Epidermal melanocyte (primary cell): ENCODE data around the gene RUSF1.

Experiments
- DNase-seq: peaks from one replicate; pipeline ENCODE4 v3.0.0; 2011; ENCODE audit warnings: low spot score; ENCODE audit not compliant: insufficient read length

RUSF1 gene

GRCh38 chr16:31471241-31471874 lies 36.8 kb downstream of the RUSF1 start:
- peak; percentile 26 for DNase-seq

DNA sequence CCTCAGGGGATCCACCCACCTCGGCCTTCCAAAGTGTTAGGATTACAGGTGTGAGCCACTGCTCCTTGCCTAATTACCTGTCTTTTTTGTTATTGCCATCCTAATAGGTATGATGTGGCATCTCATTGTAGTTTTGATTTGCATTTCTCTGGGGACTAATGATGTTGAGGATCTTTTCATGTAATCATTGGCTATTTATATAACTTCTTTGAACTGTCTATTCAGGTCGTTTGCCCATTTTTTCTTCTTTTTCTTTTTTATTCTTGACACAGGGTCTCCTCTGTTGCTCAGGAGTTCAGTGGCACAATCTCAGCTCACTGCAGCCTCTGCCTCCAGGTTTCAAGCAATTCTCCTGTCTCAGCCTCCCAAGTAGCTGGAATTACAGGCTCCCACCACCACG lies 37.6 kb downstream of the RUSF1 start:
- DNase-seq = peak; percentile 10

GRCh38 chr16:31467858-31468257 lies 40.3 kb downstream of the RUSF1 start:
- no peak for DNase-seq

DNA sequence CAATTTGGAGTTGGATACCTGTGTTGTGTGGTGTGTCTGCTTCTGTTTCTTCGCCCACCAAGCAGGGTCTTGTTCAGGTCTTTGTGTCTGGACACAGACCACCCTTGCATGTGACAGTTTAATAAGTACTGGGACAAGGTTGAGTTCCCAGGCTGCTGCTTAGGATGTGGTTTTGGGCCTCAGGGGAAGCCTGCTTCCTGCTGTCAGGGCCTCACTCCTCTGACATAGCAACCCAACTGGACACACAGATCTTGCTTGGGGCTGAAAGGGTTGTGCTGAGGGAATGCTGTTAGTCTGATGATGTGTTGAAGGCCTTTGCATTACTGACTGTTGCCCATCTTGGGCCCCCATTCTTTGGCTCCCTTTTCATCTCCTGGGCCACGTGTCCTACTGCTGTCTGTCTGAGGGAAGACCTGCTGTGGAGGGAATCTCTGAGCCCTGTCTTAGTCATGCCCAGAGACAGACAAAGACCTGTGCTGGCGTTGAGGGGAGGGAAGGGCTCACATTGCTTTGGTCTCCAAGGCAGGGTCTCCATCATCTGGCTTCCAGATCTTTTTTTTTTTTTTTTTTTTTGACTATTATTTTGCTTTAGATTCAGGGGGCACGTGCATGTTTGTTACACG lies 40.9 kb downstream of the RUSF1 start:
- DNase-seq = peak; percentile 15

DNA sequence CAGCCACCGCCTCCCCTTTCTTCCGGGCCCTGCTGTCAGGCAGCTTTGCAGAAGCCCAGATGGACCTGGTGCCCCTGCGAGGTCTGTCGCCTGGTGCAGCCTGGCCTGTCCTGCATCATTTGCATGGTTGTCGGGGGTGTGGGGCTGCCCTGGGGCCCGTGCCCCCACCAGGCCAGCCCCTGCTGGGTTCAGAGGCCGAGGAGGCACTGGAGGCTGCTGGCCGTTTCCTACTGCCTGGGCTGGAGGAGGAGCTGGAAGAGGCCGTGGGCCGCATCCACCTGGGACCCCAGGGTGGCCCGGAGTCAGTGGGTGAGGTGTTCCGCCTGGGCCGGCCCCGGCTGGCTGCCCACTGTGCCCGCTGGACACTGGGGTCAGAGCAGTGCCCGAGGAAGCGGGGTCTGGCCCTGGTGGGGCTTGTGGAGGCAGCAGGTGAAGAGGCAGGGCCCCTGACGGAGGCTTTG lies 41.8 kb downstream of the RUSF1 start:
- peak; percentile 12 for DNase-seq

GRCh38 chr16:31465788-31466370 lies 42.3 kb downstream of the RUSF1 start:
- no peak for DNase-seq

DNA sequence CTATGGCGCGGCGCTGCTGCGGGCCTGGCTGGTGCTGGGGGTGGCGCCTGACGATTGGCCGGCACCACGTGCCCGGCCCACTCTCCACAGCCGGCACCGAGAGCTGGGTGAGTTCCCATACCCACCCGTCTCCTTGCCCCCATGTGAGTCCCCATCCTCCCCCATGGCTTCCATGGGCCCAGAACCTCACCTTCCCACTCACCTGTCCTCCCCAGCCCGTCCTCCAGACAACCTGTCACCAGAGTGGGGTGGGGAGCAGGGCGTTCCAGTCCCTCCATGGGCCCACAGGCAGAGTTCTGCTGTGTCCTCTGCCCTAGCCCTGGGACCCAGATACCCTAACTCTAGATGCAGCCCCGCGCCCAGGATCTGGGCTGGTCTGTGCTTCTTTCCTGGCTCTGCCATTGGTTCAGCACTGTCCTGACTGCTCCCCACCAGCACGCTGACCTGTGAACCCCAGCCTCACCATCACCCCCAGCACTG lies 43.4 kb downstream of the RUSF1 start:
- DNase-seq = peak; percentile 4

GRCh38 chr16:31464348-31464769 lies 43.8 kb downstream of the RUSF1 start:
- DNase-seq = no peak

DNA sequence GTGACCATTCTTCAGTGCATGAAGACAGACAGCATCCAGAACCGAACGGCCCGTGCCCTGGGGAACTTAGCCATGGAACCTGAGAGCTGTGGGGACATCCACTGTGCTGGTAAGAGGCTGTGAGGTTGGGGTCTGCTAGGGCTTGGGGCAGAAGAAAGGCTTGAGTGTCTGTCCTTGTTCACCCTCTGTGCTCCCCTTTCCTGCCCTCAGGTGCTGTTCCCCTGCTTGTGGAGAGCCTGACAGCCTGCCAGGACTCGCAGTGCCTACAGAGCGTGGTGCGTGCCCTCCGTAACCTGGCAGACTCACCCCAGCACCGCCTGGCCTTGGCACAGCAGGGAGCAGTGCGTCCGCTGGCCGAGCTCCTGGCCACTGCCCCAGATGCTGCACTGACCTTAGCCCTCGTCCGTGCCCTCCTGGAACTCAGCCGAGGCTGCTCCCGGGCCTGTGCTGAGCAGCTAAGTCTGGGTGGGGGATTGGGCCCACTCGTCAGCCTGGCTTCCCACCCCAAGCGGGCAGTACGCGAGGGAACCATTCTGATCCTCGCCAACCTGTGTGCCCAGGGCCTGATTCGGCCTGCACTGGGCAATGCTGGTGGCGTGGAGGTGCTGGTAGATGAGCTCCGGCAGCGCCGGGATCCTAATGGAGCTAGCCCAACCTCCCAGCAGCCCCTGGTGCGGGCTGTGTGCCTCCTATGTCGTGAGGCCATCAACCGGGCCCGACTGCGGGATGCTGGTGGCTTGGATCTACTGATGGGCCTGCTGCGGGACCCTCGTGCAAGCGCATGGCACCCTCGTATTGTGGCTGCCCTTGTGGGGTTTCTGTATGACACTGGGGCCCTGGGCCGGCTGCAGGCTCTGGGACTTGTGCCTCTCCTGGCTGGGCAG lies 46.0 kb downstream of the RUSF1 start:
- DNase-seq = peak; percentile 3

GRCh38 chr16:31461201-31461920 lies 46.8 kb downstream of the RUSF1 start:
- no peak for DNase-seq

- DNase-seq = peak; percentile 51
Measured at GRCh38 chr16:31460582-31461002, 47.6 kb downstream of the RUSF1 start.

- peak; percentile 91 for DNase-seq
Measured at GRCh38 chr16:31459687-31460581, 48.3 kb downstream of the RUSF1 start.

GRCh38 chr16:31458844-31459686 lies 49.1 kb downstream of the RUSF1 start, which contains the start of gene ARMC5:
ARMC5 (plus strand) TSS chr16:31459501; CDS start chr16:31459525, 24 bp downstream.
- peak; percentile 83 for DNase-seq

DNA sequence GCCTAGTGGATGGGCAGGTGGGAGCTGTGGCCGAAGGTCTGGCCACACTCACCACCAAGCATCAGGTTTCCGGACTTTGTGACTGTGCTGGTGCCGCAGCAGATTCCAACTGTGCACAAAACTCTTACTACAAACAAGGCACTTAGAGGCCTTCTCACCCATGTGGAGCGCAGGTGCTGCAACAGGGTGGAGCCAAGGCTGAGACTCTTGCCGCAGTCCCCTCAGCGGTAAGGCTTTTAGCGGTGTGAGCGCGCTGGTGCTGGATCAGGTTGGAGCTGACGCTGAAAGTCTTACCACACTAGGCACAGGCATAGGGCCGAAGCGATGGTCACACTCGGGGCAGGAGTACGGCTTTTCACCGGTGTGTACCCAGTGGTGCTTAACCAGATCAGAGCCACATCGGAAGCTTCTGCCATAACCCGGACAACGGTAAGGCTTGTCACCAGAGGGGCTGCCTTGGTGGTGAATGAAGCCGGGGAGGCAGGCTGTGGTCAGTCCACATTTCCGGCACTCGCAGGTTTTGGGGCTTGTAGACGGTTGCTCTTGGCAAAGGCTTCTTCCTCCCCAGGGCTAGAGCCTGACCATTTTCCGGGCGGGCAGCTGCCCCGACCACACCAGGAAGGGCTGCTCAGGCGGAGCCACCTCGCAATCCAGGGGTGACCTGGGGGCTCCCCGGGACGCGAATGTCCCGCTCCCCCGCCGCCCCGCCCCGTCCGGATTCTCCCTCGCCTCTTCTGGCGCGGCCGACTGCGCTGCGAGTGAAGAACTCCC lies 49.9 kb downstream of the RUSF1 start:
- DNase-seq = no peak

- no peak for DNase-seq
Measured at GRCh38 chr16:31456988-31457360, 51.2 kb downstream of the RUSF1 start.

- DNase-seq = no peak
Measured at GRCh38 chr16:31455601-31456314, 52.4 kb downstream of the RUSF1 start.
